Endodermal cell (in vitro differentiated cells): Measurements from ENCODE around the gene ZNF587B. TPM values are rescaled to one million over a fixed set of nuclear protein-coding genes. Genes with fewer than 3 reads are reported as not detected.
"Not testable (repeated sequence)": the region's sequence is repeated elsewhere in the genome, so short reads cannot be mapped to it uniquely, and the experiment has no call there.

ENCODE experiments used
- DNase-seq: peaks from one replicate; pipeline ENCODE4 v3.0.0-alpha.2; 2017
- H3K27ac ChIP-seq: 2 replicates; pipeline ENCODE4 v1.5.1; 2013; ENCODE audit warnings: mild to moderate bottlenecking, low read depth, low read length, moderate library complexity
- H3K27me3 ChIP-seq: 2 replicates; pipeline ENCODE4 v1.6.1; 2013; ENCODE audit warnings: mild to moderate bottlenecking, low read length, moderate library complexity; ENCODE audit not compliant: insufficient read depth, control insufficient read depth, poor library complexity, severe bottlenecking
- H3K36me3 ChIP-seq: 2 replicates; pipeline ENCODE4 v1.7.0; 2013; ENCODE audit warnings: mild to moderate bottlenecking, low read length, moderate library complexity; ENCODE audit not compliant: control insufficient read depth, insufficient read depth
- H3K4me1 ChIP-seq: one replicate; pipeline ENCODE4 v1.7.0; 2013; ENCODE audit warnings: low read length; ENCODE audit not compliant: control insufficient read depth, insufficient read depth
- H3K4me3 ChIP-seq: 2 replicates; pipeline ENCODE4 v1.5.1; 2013; ENCODE audit warnings: mild to moderate bottlenecking, low read length, moderate library complexity
- H3K9ac ChIP-seq: 2 replicates; pipeline ENCODE4 v1.6.1; 2013; ENCODE audit warnings: mild to moderate bottlenecking, low read length, moderate library complexity; ENCODE audit not compliant: poor library complexity, severe bottlenecking; ENCODE audit errors: extremely low read depth
- H3K9me3 ChIP-seq: 2 replicates; pipeline ENCODE4 v1.6.1; 2013; ENCODE audit warnings: mild to moderate bottlenecking, low read length, moderate library complexity; ENCODE audit not compliant: control insufficient read depth
- H3K27ac Mint-ChIP-seq: 2 replicates; pipeline ENCODE4 v1.8.0; 2020; ENCODE audit warnings: mixed read lengths
- H3K27me3 Mint-ChIP-seq: 2 replicates; pipeline ENCODE4 v1.8.0; 2021; ENCODE audit warnings: mild to moderate bottlenecking, mixed read lengths; ENCODE audit not compliant: insufficient read depth
- H3K36me3 Mint-ChIP-seq: 2 replicates; pipeline ENCODE4 v1.8.0; 2020; ENCODE audit warnings: low read depth, mixed read lengths
- H3K4me1 Mint-ChIP-seq: 2 replicates; pipeline ENCODE4 v1.8.0; 2020; ENCODE audit warnings: mixed read lengths
- H3K4me3 Mint-ChIP-seq: 2 replicates; pipeline ENCODE4 v1.8.0; 2020; ENCODE audit warnings: mild to moderate bottlenecking, moderate library complexity, mixed read lengths
- H3K9me3 Mint-ChIP-seq: 2 replicates; pipeline ENCODE4 v1.8.0; 2020; ENCODE audit warnings: mild to moderate bottlenecking, mixed read lengths
- CTCF ChIP-seq: fragments of 200-600 bp; sonication (generic); conservative IDR thresholded peaks from 2 replicates; pipeline ENCODE4 v1.5.0; 2021; ENCODE audit warnings: antibody characterized with exemption, mild to moderate bottlenecking
- WGBS, 2 experiments: methylation state at CpG; one replicate each; pipeline versions ENCODE4 v1.1.5 to v1.1.7; 2013; ENCODE audit warnings: missing lambda C conversion rate in 2 of 2, mixed read lengths in 1 of 2; ENCODE audit not compliant: insufficient coverage in 1 of 2, insufficient read length in 1 of 2; 5-methylcytosine and 5-hydroxymethylcytosine counted together
- total RNA-seq, 2 donors: library from RNA; stranded (reverse); fragmentation: NEBNext Ultra II Directional in 1 of 2; extraction: Animal tissue kit (Norgen Biotek cat#: 25700) in 1 of 2; gene quantifications; 2 replicates in 1 of 2; 3 replicates in 1 of 2; pipeline ENCODE4 v1.2.1, GENCODE V29; 2021

Gene ZNF587B
- total RNA-seq, 2 donors from 2014 or later = 37.0 to 39.9 TPM

GRCh38 chr19:57788114-57788692 lies 41.9 kb upstream of the ZNF587B start:
- Histone ChIP-seq H3K4me3 (no peak overlapping the region), H3K36me3 (peaks cover 43% of the 10 kb centered on the region), H3K4me1 (no peaks in the 10 kb centered on the region), H3K9me3 (no peaks in the 10 kb centered on the region), H3K9ac (no peak overlapping the region), H3K27me3 (no peaks in the 10 kb centered on the region), H3K27ac (no peak overlapping the region)
- DNase-seq = no peak
- Mint-ChIP-seq H3K4me1 (no peaks in the 10 kb centered on the region), H3K27me3 (no peaks in the 10 kb centered on the region), H3K36me3 (peaks cover 62% of the 10 kb centered on the region), H3K4me3 (no peak overlapping the region), H3K27ac (no peak overlapping the region), H3K9me3 (peaks cover 3% of the 10 kb centered on the region)
- TF ChIP-seq CTCF = no peak

GRCh38 chr19:57789288-57789687 lies 40.8 kb upstream of the ZNF587B start:
- H3K27me3 ChIP-seq = no peaks in the 10 kb centered on the region
- H3K9ac ChIP-seq = no peak overlapping the region
- Mint-ChIP-seq H3K27ac (no peak overlapping the region), H3K4me1 (no peaks in the 10 kb centered on the region), H3K27me3 (no peaks in the 10 kb centered on the region), H3K4me3 (no peak overlapping the region), H3K9me3 (peaks cover 3% of the 10 kb centered on the region), H3K36me3 (peaks cover 61% of the 10 kb centered on the region)
- no peak for DNase-seq
- no peak for TF ChIP-seq CTCF
- WGBS, 2 experiments = 93% methylated on average over 4 of the region's 4 CpGs
- no peak overlapping the region for H3K4me3 ChIP-seq
- H3K36me3 ChIP-seq = peaks cover 46% of the 10 kb centered on the region
- no peaks in the 10 kb centered on the region for H3K9me3 ChIP-seq
- no peaks in the 10 kb centered on the region for H3K4me1 ChIP-seq
- H3K27ac ChIP-seq = no peak overlapping the region

GRCh38 chr19:57796580-57796979 lies 33.5 kb upstream of the ZNF587B start:
- not testable (repeated sequence) for H3K9ac ChIP-seq, H3K27me3 Mint-ChIP-seq, H3K9me3 ChIP-seq, H3K27ac ChIP-seq, H3K27me3 ChIP-seq, H3K4me3 ChIP-seq, H3K9me3 Mint-ChIP-seq, DNase-seq, H3K4me1 ChIP-seq, H3K4me3 Mint-ChIP-seq, H3K27ac Mint-ChIP-seq
- peaks cover 22% of the 10 kb centered on the region for H3K4me1 Mint-ChIP-seq
- H3K36me3 ChIP-seq = peaks cover 31% of the 10 kb centered on the region
- WGBS, 2 experiments = 89% methylated on average over 1 of the region's 1 CpG; no CpG with 5 or more reads in 1 of the 2 experiments
- H3K36me3 Mint-ChIP-seq = peaks cover 15% of the 10 kb centered on the region

- Mint-ChIP-seq H3K4me1 (peaks cover 47% of the 10 kb centered on the region), H3K27me3 (no peaks in the 10 kb centered on the region), H3K9me3 (no peaks in the 10 kb centered on the region), H3K27ac (peak overlapping the region; percentile 36), H3K36me3 (peaks cover 8% of the 10 kb centered on the region), H3K4me3 (no peak overlapping the region)
- DNase-seq = no peak
- H3K4me1 ChIP-seq = peaks cover 8% of the 10 kb centered on the region
- H3K27ac ChIP-seq = no peak overlapping the region
- H3K9me3 ChIP-seq = peaks cover 2% of the 10 kb centered on the region
- TF ChIP-seq CTCF = no peak
- H3K27me3 ChIP-seq = no peaks in the 10 kb centered on the region
- H3K36me3 ChIP-seq = peaks cover 16% of the 10 kb centered on the region
- 71 to 86% methylated on average over 5 of the region's 5 CpGs for WGBS, 2 experiments
- no peak overlapping the region for H3K9ac ChIP-seq
- H3K4me3 ChIP-seq = no peak overlapping the region
These were observed 29.4 kb upstream of the ZNF587B start for GRCh38 chr19:57800696-57801095.
